HL-60 (cell line): ENCODE results near the gene PTGR3.

Source experiments
- DNase-seq, 2 experiments: peaks; one replicate each; pipeline ENCODE4 v3.0.0-alpha.2; 2010 to 2020; ENCODE audit warnings: low read depth in 1 of 2, low spot score in 1 of 2
- H3K27ac ChIP-seq: fragments of 250-450 bp; sonication (Bioruptor Pico); replicated peaks from 2 replicates; pipeline ENCODE4 v1.5.1; 2020; ENCODE audit warnings: mild to moderate bottlenecking, moderate library complexity
- H3K27me3 ChIP-seq: fragments of 250-450 bp; sonication (Bioruptor Pico); 2 replicates; pipeline ENCODE4 v1.5.1; 2021; ENCODE audit warnings: mild to moderate bottlenecking, moderate library complexity; ENCODE audit not compliant: insufficient read depth, poor library complexity, severe bottlenecking
- H3K4me3 ChIP-seq: replicated peaks from 2 replicates; pipeline ENCODE4 v1.5.1; 2011; ENCODE audit warnings: mild to moderate bottlenecking, control low read depth, low read length; ENCODE audit not compliant: insufficient read depth
- CTCF ChIP-seq: IDR thresholded peaks from one replicate; pipeline ENCODE4 v1.5.1; 2011; ENCODE audit warnings: low read length, control low read depth, inconsistent platforms; ENCODE audit not compliant: insufficient read depth
- GABPA ChIP-seq: IDR thresholded peaks from 2 replicates; pipeline ENCODE4 v1.6.1; 2012; ENCODE audit warnings: low read depth
- POLR2AphosphoS5 ChIP-seq: IDR thresholded peaks from 2 replicates; pipeline ENCODE4 v1.6.1; 2012; ENCODE audit warnings: low read depth
- REST ChIP-seq: IDR thresholded peaks from 2 replicates; pipeline ENCODE4 v1.6.1; 2012; ENCODE audit warnings: low read depth; ENCODE audit not compliant: insufficient replicate concordance
- SPI1 ChIP-seq: IDR thresholded peaks from 2 replicates; pipeline ENCODE4 v1.6.1; 2012; ENCODE audit warnings: low read depth, mild to moderate bottlenecking, borderline replicate concordance

Gene PTGR3

GRCh38 chr18:75222407-75222806 is 13.5 kb upstream of the PTGR3 start:
- DNase-seq = no peak
- Histone ChIP-seq H3K4me3 (no peak overlapping the region), H3K27me3 (no peaks in the 10 kb centered on the region), H3K27ac (no peak overlapping the region)
- TF ChIP-seq REST (no peak), SPI1 (no peak), GABPA (no peak), POLR2AphosphoS5 (no peak), CTCF (no peak)

GRCh38 chr18:75221897-75222296 is 13.0 kb upstream of the PTGR3 start:
- no peak overlapping the region for H3K4me3 ChIP-seq
- TF ChIP-seq SPI1 (no peak), REST (no peak), POLR2AphosphoS5 (no peak), CTCF (no peak), GABPA (no peak)
- no peaks in the 10 kb centered on the region for H3K27me3 ChIP-seq
- no peak overlapping the region for H3K27ac ChIP-seq
- no peak for DNase-seq

GRCh38 chr18:75221397-75221796 is 12.5 kb upstream of the PTGR3 start:
- TF ChIP-seq SPI1 (no peak), POLR2AphosphoS5 (no peak), GABPA (no peak), REST (no peak), CTCF (no peak)
- no peaks in the 10 kb centered on the region for H3K27me3 ChIP-seq
- H3K4me3 ChIP-seq = no peak overlapping the region
- DNase-seq = no peak
- no peak overlapping the region for H3K27ac ChIP-seq
